Natural killer cell (primary cell): ENCODE data around the gene ECT2L. TPM values are rescaled to one million over a fixed set of nuclear protein-coding genes. Genes with fewer than 3 reads are reported as not detected.

Source experiments
- ATAC-seq, 3 donors: fragments of 150-1000 bp in 2 of 3; fragments of 200-7000 bp in 1 of 3; cut with Tn5 transposase; 1 replicate in 1 of 3; 2 replicates in 2 of 3; pipeline ENCODE4 v1.10.0; 2021; ENCODE audit warnings: mild to moderate bottlenecking in 2 of 3, moderate library complexity in 2 of 3
- DNase-seq, 2 donors: peaks; one replicate each; pipeline versions ENCODE4 v3.0.0 to v3.0.0-alpha.2; 2013 to 2021; ENCODE audit warnings: mixed read lengths in 1 of 2
- H3K27ac ChIP-seq: one replicate; pipeline ENCODE4 v1.5.1; 2013; ENCODE audit warnings: mild to moderate bottlenecking, low read length
- H3K27me3 ChIP-seq: one replicate; pipeline ENCODE4 v1.6.1; 2013; ENCODE audit warnings: low read length; ENCODE audit not compliant: control insufficient read depth, insufficient read depth
- H3K36me3 ChIP-seq: one replicate; pipeline ENCODE4 v1.6.1; 2013; ENCODE audit warnings: low read length; ENCODE audit not compliant: control insufficient read depth, insufficient read depth
- H3K4me1 ChIP-seq: one replicate; pipeline ENCODE4 v1.6.1; 2013; ENCODE audit warnings: low read length; ENCODE audit not compliant: control insufficient read depth, insufficient read depth
- H3K4me3 ChIP-seq: one replicate; pipeline ENCODE4 v1.5.1; 2013; ENCODE audit warnings: low read length
- H3K9me3 ChIP-seq: one replicate; pipeline ENCODE4 v1.6.1; 2013; ENCODE audit warnings: low read length; ENCODE audit not compliant: control insufficient read depth, insufficient read depth
- H3K27ac Mint-ChIP-seq, 2 donors: one replicate each; pipeline ENCODE4 v1.8.0; 2022; ENCODE audit warnings: mild to moderate bottlenecking in 2 of 2, mixed read lengths in 2 of 2, moderate library complexity in 1 of 2
- H3K27me3 Mint-ChIP-seq, 2 donors: one replicate each; pipeline ENCODE4 v1.8.0; 2022; ENCODE audit warnings: low read depth in 2 of 2, mixed read lengths in 2 of 2
- H3K36me3 Mint-ChIP-seq: one replicate; pipeline ENCODE4 v1.8.0; 2022; ENCODE audit warnings: mixed read lengths
- H3K4me1 Mint-ChIP-seq, 2 donors: one replicate each; pipeline ENCODE4 v1.8.0; 2022; ENCODE audit warnings: mixed read lengths in 2 of 2
- H3K4me3 Mint-ChIP-seq: one replicate; pipeline ENCODE4 v1.8.0; 2022; ENCODE audit warnings: mild to moderate bottlenecking, moderate library complexity, mixed read lengths
- H3K9me3 Mint-ChIP-seq, 2 donors: one replicate each; pipeline ENCODE4 v1.8.0; 2022; ENCODE audit warnings: mixed read lengths in 2 of 2
- WGBS: methylation state at CpG from one replicate; pipeline ENCODE4 v1.1.7; 2013; ENCODE audit warnings: missing lambda C conversion rate; ENCODE audit not compliant: insufficient coverage; 5-methylcytosine and 5-hydroxymethylcytosine counted together
- intact Hi-C: fragments of 100-400 bp; cut with micrococcal nuclease; formaldehyde crosslinking; loops from one replicate; pipeline ENCODE4 v1.14.2; 2022
- total RNA-seq, 4 donors: library from RNA; stranded (reverse); fragments of 120-200 nt in 1 of 4; gene quantifications; one replicate each; pipeline versions ENCODE4 v1.2.3 to v1.2.4, GENCODE V29; 2013 to 2022
- TF ChIP-seq, protein P1 (sequence below): fragments of 200-600 bp; IDR thresholded peaks from one replicate; pipeline ENCODE4 v1.8.0; 2022; ENCODE audit warnings: antibody characterized with exemption

Gene ECT2L
- total RNA-seq, 3 donors from 2014 or later (not counting 1 experiment from before 2014, with no cell fraction given) = 0.12 TPM; not detected in 2

DNA sequence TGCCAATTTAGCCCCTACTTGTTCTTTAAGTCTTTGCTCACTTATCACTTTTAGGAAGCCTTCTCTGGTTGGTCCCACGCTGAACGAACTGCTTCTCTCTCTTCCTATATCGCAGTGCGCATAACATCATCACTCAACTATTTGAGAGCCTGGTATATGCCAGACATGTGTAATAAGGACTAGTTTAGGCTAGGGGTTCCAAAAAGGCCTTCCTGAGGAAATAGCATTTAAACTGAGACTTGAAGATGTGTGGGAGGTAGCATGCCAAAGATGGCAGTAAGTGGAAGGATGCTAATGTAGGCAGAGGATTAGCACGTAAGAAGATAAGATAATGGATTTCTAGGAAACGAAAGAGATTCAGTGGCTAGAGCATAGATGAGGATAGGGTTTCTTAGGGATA is 17.6 kb upstream of the ECT2L start:
- H3K4me3 Mint-ChIP-seq = no peak overlapping the region
- DNase-seq = no peak
- H3K27me3 Mint-ChIP-seq = no peaks in the 10 kb centered on the region
- Histone ChIP-seq H3K27me3 (no peaks in the 10 kb centered on the region), H3K4me1 (no peaks in the 10 kb centered on the region), H3K9me3 (no peaks in the 10 kb centered on the region), H3K4me3 (no peak overlapping the region), H3K36me3 (peaks cover 33% of the 10 kb centered on the region), H3K27ac (no peak overlapping the region)
- TF ChIP-seq, protein P1, sequence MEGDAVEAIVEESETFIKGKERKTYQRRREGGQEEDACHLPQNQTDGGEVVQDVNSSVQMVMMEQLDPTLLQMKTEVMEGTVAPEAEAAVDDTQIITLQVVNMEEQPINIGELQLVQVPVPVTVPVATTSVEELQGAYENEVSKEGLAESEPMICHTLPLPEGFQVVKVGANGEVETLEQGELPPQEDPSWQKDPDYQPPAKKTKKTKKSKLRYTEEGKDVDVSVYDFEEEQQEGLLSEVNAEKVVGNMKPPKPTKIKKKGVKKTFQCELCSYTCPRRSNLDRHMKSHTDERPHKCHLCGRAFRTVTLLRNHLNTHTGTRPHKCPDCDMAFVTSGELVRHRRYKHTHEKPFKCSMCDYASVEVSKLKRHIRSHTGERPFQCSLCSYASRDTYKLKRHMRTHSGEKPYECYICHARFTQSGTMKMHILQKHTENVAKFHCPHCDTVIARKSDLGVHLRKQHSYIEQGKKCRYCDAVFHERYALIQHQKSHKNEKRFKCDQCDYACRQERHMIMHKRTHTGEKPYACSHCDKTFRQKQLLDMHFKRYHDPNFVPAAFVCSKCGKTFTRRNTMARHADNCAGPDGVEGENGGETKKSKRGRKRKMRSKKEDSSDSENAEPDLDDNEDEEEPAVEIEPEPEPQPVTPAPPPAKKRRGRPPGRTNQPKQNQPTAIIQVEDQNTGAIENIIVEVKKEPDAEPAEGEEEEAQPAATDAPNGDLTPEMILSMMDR = no peak
- H3K36me3 Mint-ChIP-seq = peaks cover 21% of the 10 kb centered on the region
- no peaks in the 10 kb centered on the region for H3K9me3 Mint-ChIP-seq
- ATAC-seq = no peak
- 100% methylated on average over 4 of the region's 6 CpGs for WGBS
- peaks cover 11 to 18% of the 10 kb centered on the region in 2 donors for H3K4me1 Mint-ChIP-seq
- intact Hi-C loops = no loop called here
- no peak overlapping the region for H3K27ac Mint-ChIP-seq

- no peak overlapping the region for H3K4me3 Mint-ChIP-seq
- Histone ChIP-seq H3K27me3 (no peaks in the 10 kb centered on the region), H3K36me3 (peaks cover 39% of the 10 kb centered on the region), H3K27ac (no peak overlapping the region), H3K4me3 (no peak overlapping the region), H3K4me1 (no peaks in the 10 kb centered on the region), H3K9me3 (no peaks in the 10 kb centered on the region)
- peaks cover 21% of the 10 kb centered on the region for H3K36me3 Mint-ChIP-seq
- H3K9me3 Mint-ChIP-seq = no peaks in the 10 kb centered on the region
- no peak for ATAC-seq
- 95% methylated on average over 3 of the region's 4 CpGs for WGBS
- intact Hi-C loops = no loop called here
- no peak for DNase-seq
- H3K27ac Mint-ChIP-seq = no peak overlapping the region
- H3K4me1 Mint-ChIP-seq = peaks cover 0 to 3% of the 10 kb centered on the region in 2 donors
- TF ChIP-seq, protein P1 = no peak
- no peaks in the 10 kb centered on the region for H3K27me3 Mint-ChIP-seq
Measured at GRCh38 chr6:138782243-138782642, 13.6 kb upstream of the ECT2L start.

GRCh38 chr6:138785079-138785478 is 10.8 kb upstream of the ECT2L start:
- Mint-ChIP-seq H3K36me3 (peaks cover 29% of the 10 kb centered on the region), H3K27ac (no peak overlapping the region), H3K4me3 (no peak overlapping the region), H3K9me3 (no peaks in the 10 kb centered on the region), H3K4me1 (peaks cover 0 to 4% of the 10 kb centered on the region in 2 donors), H3K27me3 (no peaks in the 10 kb centered on the region)
- 98% methylated on average over 4 of the region's 4 CpGs for WGBS
- Histone ChIP-seq H3K9me3 (no peaks in the 10 kb centered on the region), H3K36me3 (peaks cover 47% of the 10 kb centered on the region), H3K4me1 (no peaks in the 10 kb centered on the region), H3K27ac (no peak overlapping the region), H3K4me3 (no peak overlapping the region), H3K27me3 (no peaks in the 10 kb centered on the region)
- TF ChIP-seq, protein P1 = no peak
- no peak for DNase-seq
- intact Hi-C loops = no loop called here
- no peak for ATAC-seq

DNA sequence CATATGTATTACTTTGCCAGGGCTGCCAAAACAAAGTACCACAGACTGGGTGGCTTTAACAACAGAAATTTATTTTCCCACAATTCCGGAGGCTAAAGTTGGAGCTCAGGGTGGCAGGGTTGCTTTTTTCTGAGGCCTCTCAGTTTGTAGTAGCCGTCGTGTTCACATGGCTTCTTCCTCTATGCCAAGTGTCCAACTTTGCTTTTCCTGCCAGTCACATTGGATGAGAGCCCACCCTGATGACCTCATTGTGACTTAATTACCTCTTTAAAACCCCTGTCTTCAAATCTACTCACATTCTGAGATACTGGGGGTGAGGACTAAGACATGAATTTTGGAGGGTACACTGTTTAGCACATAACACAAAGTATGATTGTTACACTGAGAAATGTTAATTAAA is 9.9 kb upstream of the ECT2L start:
- Mint-ChIP-seq H3K27me3 (no peaks in the 10 kb centered on the region), H3K9me3 (no peaks in the 10 kb centered on the region), H3K4me3 (no peak overlapping the region), H3K4me1 (peaks cover 0 to 4% of the 10 kb centered on the region in 2 donors), H3K36me3 (peaks cover 27% of the 10 kb centered on the region), H3K27ac (no peak overlapping the region)
- WGBS = 98% methylated on average over 3 of the region's 3 CpGs
- Histone ChIP-seq H3K4me1 (no peaks in the 10 kb centered on the region), H3K27ac (no peak overlapping the region), H3K36me3 (peaks cover 46% of the 10 kb centered on the region), H3K27me3 (no peaks in the 10 kb centered on the region), H3K9me3 (no peaks in the 10 kb centered on the region), H3K4me3 (no peak overlapping the region)
- TF ChIP-seq, protein P1 = no peak
- intact Hi-C loops = no loop called here
- DNase-seq (no peak), ATAC-seq (no peak)
